Parathyroid adenoma (tissue), 2 donors: ENCODE data around the gene DENND4A.

Experiments used
- H2AFZ ChIP-seq: fragments of 300-600 bp; sonication (generic); one replicate; pipeline ENCODE4 v1.7.0; 2017; ENCODE audit warnings: antibody characterized with exemption, mild to moderate bottlenecking
- H3K27ac ChIP-seq: fragments of 300-600 bp; sonication (generic); one replicate; pipeline ENCODE4 v1.7.0; 2017
- H3K27me3 ChIP-seq: fragments of 300-600 bp; sonication (generic); one replicate; pipeline ENCODE4 v1.7.0; 2017; ENCODE audit warnings: low read length; ENCODE audit not compliant: control insufficient read depth, insufficient read depth
- H3K36me3 ChIP-seq: fragments of 300-600 bp; sonication (generic); one replicate; pipeline ENCODE4 v1.7.0; 2017; ENCODE audit warnings: low read length; ENCODE audit not compliant: control insufficient read depth, insufficient read depth
- H3K4me1 ChIP-seq: fragments of 300-600 bp; sonication (generic); one replicate; pipeline ENCODE4 v1.7.0; 2017; ENCODE audit warnings: control low read depth
- H3K4me2 ChIP-seq: fragments of 300-600 bp; sonication (generic); one replicate; pipeline ENCODE4 v1.7.0; 2017; ENCODE audit warnings: low read length
- H3K4me3 ChIP-seq: fragments of 300-600 bp; sonication (generic); one replicate; pipeline ENCODE4 v1.7.0; 2017; ENCODE audit warnings: low read depth, low read length
- H3K79me2 ChIP-seq: fragments of 300-600 bp; sonication (generic); one replicate; pipeline ENCODE4 v1.7.0; 2017; ENCODE audit warnings: control low read depth
- H3K9ac ChIP-seq: fragments of 300-600 bp; sonication (generic); one replicate; pipeline ENCODE4 v1.7.0; 2017; ENCODE audit warnings: mild to moderate bottlenecking
- H3K9me3 ChIP-seq: fragments of 300-600 bp; sonication (generic); one replicate; pipeline ENCODE4 v1.7.0; 2017; ENCODE audit warnings: low read length; ENCODE audit not compliant: control insufficient read depth
- TF ChIP-seq, protein P1 (sequence below): fragments of 300-600 bp; sonication (generic); IDR thresholded peaks from one replicate; pipeline ENCODE4 v1.7.0; 2017; ENCODE audit warnings: antibody characterized with exemption, mild to moderate bottlenecking
- donor health status: primary hyperparathyroidism.

Gene DENND4A

DNA sequence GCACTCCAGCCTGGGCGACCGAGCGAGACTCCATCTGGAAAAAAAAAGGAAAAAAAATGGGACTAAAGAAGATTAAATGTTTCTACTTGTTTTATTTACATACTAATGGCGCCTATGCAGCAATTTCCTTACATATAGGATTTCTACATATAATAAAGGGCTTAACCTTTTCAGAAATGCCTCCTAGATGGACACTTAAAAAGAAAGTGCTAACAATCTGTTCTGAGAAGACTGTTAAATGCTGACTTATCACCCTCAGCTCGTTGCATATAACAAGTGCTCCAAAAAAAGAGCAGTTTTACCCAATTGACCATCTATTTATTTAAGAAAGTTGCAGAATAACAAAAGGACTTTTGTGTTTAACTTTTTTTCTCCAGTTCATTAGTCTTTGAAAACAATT lies 32.7 kb downstream of the DENND4A start:
- Histone ChIP-seq H3K4me2 (no peak overlapping the region), H3K27ac (no peak overlapping the region), H3K4me3 (no peak overlapping the region), H3K36me3 (no peaks in the 10 kb centered on the region), H2AFZ (no peak overlapping the region), H3K9ac (no peak overlapping the region), H3K4me1 (no peaks in the 10 kb centered on the region), H3K9me3 (no peaks in the 10 kb centered on the region), H3K27me3 (no peaks in the 10 kb centered on the region), H3K79me2 (no peaks in the 10 kb centered on the region)
- TF ChIP-seq, protein P1, sequence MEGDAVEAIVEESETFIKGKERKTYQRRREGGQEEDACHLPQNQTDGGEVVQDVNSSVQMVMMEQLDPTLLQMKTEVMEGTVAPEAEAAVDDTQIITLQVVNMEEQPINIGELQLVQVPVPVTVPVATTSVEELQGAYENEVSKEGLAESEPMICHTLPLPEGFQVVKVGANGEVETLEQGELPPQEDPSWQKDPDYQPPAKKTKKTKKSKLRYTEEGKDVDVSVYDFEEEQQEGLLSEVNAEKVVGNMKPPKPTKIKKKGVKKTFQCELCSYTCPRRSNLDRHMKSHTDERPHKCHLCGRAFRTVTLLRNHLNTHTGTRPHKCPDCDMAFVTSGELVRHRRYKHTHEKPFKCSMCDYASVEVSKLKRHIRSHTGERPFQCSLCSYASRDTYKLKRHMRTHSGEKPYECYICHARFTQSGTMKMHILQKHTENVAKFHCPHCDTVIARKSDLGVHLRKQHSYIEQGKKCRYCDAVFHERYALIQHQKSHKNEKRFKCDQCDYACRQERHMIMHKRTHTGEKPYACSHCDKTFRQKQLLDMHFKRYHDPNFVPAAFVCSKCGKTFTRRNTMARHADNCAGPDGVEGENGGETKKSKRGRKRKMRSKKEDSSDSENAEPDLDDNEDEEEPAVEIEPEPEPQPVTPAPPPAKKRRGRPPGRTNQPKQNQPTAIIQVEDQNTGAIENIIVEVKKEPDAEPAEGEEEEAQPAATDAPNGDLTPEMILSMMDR = no peak

DNA sequence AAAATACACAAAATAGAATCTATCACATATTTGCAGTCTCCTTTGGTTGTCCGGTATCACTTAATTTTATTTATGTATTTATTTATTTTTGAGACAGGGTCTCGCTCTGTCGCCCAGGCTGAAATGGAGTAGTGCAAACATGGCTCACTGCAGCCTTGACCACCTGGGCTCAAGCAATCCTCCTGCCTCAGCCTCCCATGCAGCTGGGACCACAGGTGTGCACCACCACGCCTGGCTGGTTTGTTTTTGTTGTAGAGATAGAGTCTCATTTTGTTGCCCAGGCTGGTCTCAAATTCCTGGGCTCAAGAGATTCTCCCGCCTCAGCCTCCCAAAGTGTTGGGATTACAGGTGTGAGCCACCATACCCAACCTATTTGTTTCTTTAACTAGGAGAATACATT lies 33.9 kb downstream of the DENND4A start:
- Histone ChIP-seq H3K9ac (no peak overlapping the region), H3K27ac (no peak overlapping the region), H3K27me3 (no peaks in the 10 kb centered on the region), H3K4me1 (no peaks in the 10 kb centered on the region), H2AFZ (no peak overlapping the region), H3K4me2 (no peak overlapping the region), H3K79me2 (no peaks in the 10 kb centered on the region), H3K4me3 (no peak overlapping the region), H3K36me3 (no peaks in the 10 kb centered on the region), H3K9me3 (no peaks in the 10 kb centered on the region)
- TF ChIP-seq, protein P1 = no peak

DNA sequence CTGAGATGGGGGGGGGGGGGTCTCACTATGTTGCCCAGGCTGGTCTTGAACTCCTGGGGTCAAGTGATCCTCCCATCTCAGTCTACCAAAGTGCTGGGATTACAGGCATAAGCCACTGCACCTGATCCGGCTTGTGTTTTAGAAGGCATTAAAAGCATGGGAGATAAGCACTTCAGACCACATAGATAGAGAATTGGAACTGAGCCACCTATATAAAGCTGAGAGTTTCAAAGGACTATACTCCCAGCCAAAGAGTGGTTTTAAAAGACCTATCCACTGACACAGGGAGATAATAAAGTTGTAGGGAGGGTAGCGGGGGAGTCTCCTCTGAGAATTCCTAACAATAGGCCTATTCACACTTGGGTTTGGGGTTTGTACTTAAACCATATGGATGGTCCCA lies 34.8 kb downstream of the DENND4A start:
- H3K9me3 ChIP-seq = no peaks in the 10 kb centered on the region
- no peak overlapping the region for H3K27ac ChIP-seq
- no peaks in the 10 kb centered on the region for H3K79me2 ChIP-seq
- H3K9ac ChIP-seq = no peak overlapping the region
- no peaks in the 10 kb centered on the region for H3K4me1 ChIP-seq
- TF ChIP-seq, protein P1 = no peak
- H2AFZ ChIP-seq = no peak overlapping the region
- no peak overlapping the region for H3K4me2 ChIP-seq
- H3K36me3 ChIP-seq = no peaks in the 10 kb centered on the region
- no peak overlapping the region for H3K4me3 ChIP-seq
- no peaks in the 10 kb centered on the region for H3K27me3 ChIP-seq

DNA sequence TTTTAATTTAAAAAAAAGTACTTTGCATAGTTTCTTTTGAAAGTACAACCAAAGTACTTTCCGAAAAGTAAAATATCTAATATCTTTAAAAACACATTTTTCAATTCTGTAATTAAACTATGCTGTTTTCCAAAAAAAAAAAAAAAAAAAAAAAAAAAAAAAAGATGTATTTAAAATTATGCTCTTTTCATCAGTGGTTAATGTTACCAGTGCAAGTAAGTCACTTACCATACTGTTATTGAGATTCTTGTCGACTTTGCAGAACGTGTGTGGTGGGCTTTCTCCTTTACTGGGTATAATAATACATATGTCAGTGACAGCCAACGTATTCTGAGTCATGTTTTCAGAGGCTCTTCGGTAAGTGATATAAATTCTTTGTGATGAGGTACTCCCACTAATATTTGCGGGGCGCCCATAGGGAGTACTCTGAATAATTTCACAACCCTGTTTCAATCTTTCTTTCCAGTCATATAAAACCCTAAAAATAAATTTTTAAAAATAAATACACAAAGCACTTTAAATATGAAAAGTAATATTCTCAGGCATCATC lies 39.9 kb downstream of the DENND4A start:
- Histone ChIP-seq H2AFZ (no peak overlapping the region), H3K9me3 (no peaks in the 10 kb centered on the region), H3K36me3 (no peaks in the 10 kb centered on the region), H3K4me2 (no peak overlapping the region), H3K4me3 (no peak overlapping the region), H3K27me3 (no peaks in the 10 kb centered on the region), H3K9ac (no peak overlapping the region), H3K4me1 (no peaks in the 10 kb centered on the region), H3K27ac (no peak overlapping the region), H3K79me2 (no peaks in the 10 kb centered on the region)
- TF ChIP-seq, protein P1 = no peak

DNA sequence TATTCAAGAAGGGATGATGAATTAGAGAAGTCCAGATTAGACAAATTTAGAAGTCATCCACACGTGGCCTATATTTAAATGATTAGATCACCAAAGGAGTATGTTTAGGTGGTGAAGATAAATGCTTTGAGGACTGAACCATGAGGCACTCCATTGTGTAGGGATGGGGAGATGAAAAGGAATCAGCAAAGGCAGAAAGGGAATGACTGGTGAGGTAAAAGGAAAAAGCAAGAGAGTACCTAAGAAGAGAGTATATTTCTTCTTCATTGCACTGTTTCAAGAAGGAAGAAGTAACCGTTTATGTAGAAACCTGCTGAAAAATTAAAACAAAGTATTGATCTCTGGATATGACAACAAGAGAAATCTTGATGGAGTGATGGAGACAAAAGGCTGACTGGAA lies 40.7 kb downstream of the DENND4A start:
- Histone ChIP-seq H3K27me3 (no peaks in the 10 kb centered on the region), H3K9ac (no peak overlapping the region), H3K9me3 (no peaks in the 10 kb centered on the region), H3K4me2 (no peak overlapping the region), H3K27ac (no peak overlapping the region), H3K36me3 (no peaks in the 10 kb centered on the region), H3K79me2 (no peaks in the 10 kb centered on the region), H3K4me1 (no peaks in the 10 kb centered on the region), H2AFZ (no peak overlapping the region), H3K4me3 (no peak overlapping the region)
- TF ChIP-seq, protein P1 = no peak
